Caki2 (cell line): ENCODE measurements around the gene PPP2R2C. TPM values are rescaled to one million over a fixed set of nuclear protein-coding genes. Genes with fewer than 3 reads are reported as not detected.

Source experiments
- DNase-seq: peaks from one replicate; pipeline ENCODE4 v3.0.0-alpha.2; 2015; ENCODE audit warnings: low read depth
- in situ Hi-C: cut with HindIII; loops from 2 replicates; pipeline ENCODE4 v1.10.0; 2016; ENCODE audit warnings: low sequenced_read_pairs, low pct_unique_long_range_greater_than_20kb, mixed read lengths
- total RNA-seq: library from RNA; depleted of rRNA; stranded (reverse); fragments of >200 nt; shearing (Covaris generic); gene quantifications from 2 replicates; pipeline ENCODE4 v1.2.3, GENCODE V29; 2014; ENCODE audit warnings: low replicate concordance

PPP2R2C gene
- total RNA-seq, 1 experiment from 2014 or later, result 51.9 TPM

GRCh38 chr4:6497796-6498195, 25.4 kb upstream of the PPP2R2C start:
- no peak for DNase-seq
- in situ Hi-C loops, result no loop called here

GRCh38 chr4:6495736-6496135, 23.3 kb upstream of the PPP2R2C start:
- DNase-seq, result no peak
- in situ Hi-C loops, result no loop called here

GRCh38 chr4:6495296-6495590, 22.8 kb upstream of the PPP2R2C start:
- no peak for DNase-seq
- in situ Hi-C loops, result no loop called here

- no peak for DNase-seq
- in situ Hi-C loops, result no loop called here
These were observed 22.2 kb upstream of the PPP2R2C start for GRCh38 chr4:6494431-6495295.

GRCh38 chr4:6493658-6494304, 21.4 kb upstream of the PPP2R2C start:
- in situ Hi-C loops, result no loop called here
- no peak for DNase-seq

- in situ Hi-C loops, result no loop called here
- no peak for DNase-seq
These were observed 20.6 kb upstream of the PPP2R2C start for GRCh38 chr4:6492861-6493657.

- no peak for DNase-seq
These were observed 19.7 kb upstream of the PPP2R2C start for GRCh38 chr4:6492027-6492590.

GRCh38 chr4:6491235-6491634, 18.8 kb upstream of the PPP2R2C start:
- in situ Hi-C loops, result no loop called here
- DNase-seq, result no peak

More at GRCh38 chr4:6492027-6492590, 19.7 kb upstream of the PPP2R2C start:
- in situ Hi-C loops, result no loop called here

- in situ Hi-C loops, result no loop called here
These were observed 17.5 kb upstream of the PPP2R2C start for GRCh38 chr4:6489927-6490326.

GRCh38 chr4:6487466-6487865, 15.1 kb upstream of the PPP2R2C start:
- no peak for DNase-seq
- in situ Hi-C loops, result no loop called here

More at GRCh38 chr4:6489927-6490326, 17.5 kb upstream of the PPP2R2C start:
- DNase-seq, result no peak

- in situ Hi-C loops, result no loop called here
- DNase-seq, result peak; percentile 29
These were observed 8.2 kb upstream of the PPP2R2C start for GRCh38 chr4:6480534-6481088.

GRCh38 chr4:6478546-6479220, 6.3 kb upstream of the PPP2R2C start:
- in situ Hi-C loops, result no loop called here
- DNase-seq, result no peak

GRCh38 chr4:6476893-6477292, 4.5 kb upstream of the PPP2R2C start:
- in situ Hi-C loops, result no loop called here
- no peak for DNase-seq

- no peak for DNase-seq
- in situ Hi-C loops, result no loop called here
These were observed 3.1 kb upstream of the PPP2R2C start for GRCh38 chr4:6475492-6476020.

GRCh38 chr4:6474705-6475457, 2.5 kb upstream of the PPP2R2C start:
- no peak for DNase-seq
- in situ Hi-C loops, result no loop called here

- in situ Hi-C loops, result no loop called here
- no peak for DNase-seq
These were observed 1.7 kb upstream of the PPP2R2C start for GRCh38 chr4:6474053-6474568.
